Activated B cell treated with CpG ODN at 0.5 μM for 24 hours (primary cell): ENCODE results near the gene PCSK5. TPM values are rescaled to one million over a fixed set of nuclear protein-coding genes. Genes with fewer than 3 reads are reported as not detected.

ENCODE experiments used
- ATAC-seq: fragments of 200-7000 bp; cut with Tn5 transposase; one replicate; pipeline ENCODE4 v1.10.0; 2021; ENCODE audit warnings: low read depth, mild to moderate bottlenecking, moderate library complexity
- CTCF ChIA-PET: fragments of 350-600 bp; sonication (Branson Sonifier 250); formaldehyde crosslinking; loops from one replicate; lab custom pipeline; 2021; ENCODE audit warnings: antibody characterized with exemption; lab: Charles Lee
- POLR2A ChIA-PET: fragments of 350-600 bp; sonication (Branson Sonifier 250); formaldehyde crosslinking; loops from one replicate; lab custom pipeline; 2021; ENCODE audit warnings: antibody characterized with exemption; lab: Charles Lee
- DNase-seq: peaks from one replicate; pipeline ENCODE4 v3.0.0; 2022
- H3K27ac Mint-ChIP-seq: one replicate; pipeline ENCODE4 v1.8.0; 2020; ENCODE audit warnings: mixed read lengths
- H3K27me3 Mint-ChIP-seq: one replicate; pipeline ENCODE4 v1.8.0; 2021; ENCODE audit warnings: mixed read lengths
- H3K36me3 Mint-ChIP-seq: one replicate; pipeline ENCODE4 v1.8.0; 2021; ENCODE audit warnings: low read depth, mixed read lengths
- H3K4me1 Mint-ChIP-seq: one replicate; pipeline ENCODE4 v1.8.0; 2021; ENCODE audit warnings: mixed read lengths
- H3K4me3 Mint-ChIP-seq: one replicate; pipeline ENCODE4 v1.8.0; 2020; ENCODE audit warnings: mild to moderate bottlenecking, mixed read lengths
- H3K9me3 Mint-ChIP-seq: one replicate; pipeline ENCODE4 v1.8.0; 2020; ENCODE audit warnings: mixed read lengths
- CTCF ChIP-seq: fragments of 200-600 bp; IDR thresholded peaks from one replicate; pipeline ENCODE4 v1.8.0; 2022; ENCODE audit warnings: antibody characterized with exemption, mild to moderate bottlenecking
- intact Hi-C: fragments of 100-400 bp; cut with micrococcal nuclease; formaldehyde crosslinking; loops from one replicate; pipeline ENCODE4 v1.15.1; 2024
- total RNA-seq: library from RNA; stranded (reverse); gene quantifications from 2 replicates; pipeline ENCODE4 v1.2.3, GENCODE V29; 2022

Gene PCSK5
- total RNA-seq, 1 donor from 2014 or later: not detected

GRCh38 chr9:75876999-75877640, 13.4 kb upstream of the PCSK5 start:
- H3K36me3 Mint-ChIP-seq: no peaks in the 10 kb centered on the region
- no peak for ATAC-seq
- H3K27ac Mint-ChIP-seq: no peak overlapping the region
- H3K4me3 Mint-ChIP-seq: no peak overlapping the region
- intact Hi-C loops: no loop called here
- ChIA-PET CTCF (no interaction called here), POLR2A (no interaction called here)
- TF ChIP-seq CTCF: no peak
- peaks cover 3% of the 10 kb centered on the region for H3K27me3 Mint-ChIP-seq
- H3K4me1 Mint-ChIP-seq: no peaks in the 10 kb centered on the region
- no peaks in the 10 kb centered on the region for H3K9me3 Mint-ChIP-seq
- DNase-seq: no peak

- H3K27ac Mint-ChIP-seq: no peak overlapping the region
- no peak for ATAC-seq
- ChIA-PET CTCF (no interaction called here), POLR2A (no interaction called here)
- H3K9me3 Mint-ChIP-seq: no peaks in the 10 kb centered on the region
- no peaks in the 10 kb centered on the region for H3K4me1 Mint-ChIP-seq
- H3K27me3 Mint-ChIP-seq: peaks cover 3% of the 10 kb centered on the region
- intact Hi-C loops: no loop called here
- no peak for DNase-seq
- no peak overlapping the region for H3K4me3 Mint-ChIP-seq
- TF ChIP-seq CTCF: no peak
- no peaks in the 10 kb centered on the region for H3K36me3 Mint-ChIP-seq
Observed at GRCh38 chr9:75878488-75878860, 12.0 kb upstream of the PCSK5 start.

- intact Hi-C loops: no loop called here
- no peak overlapping the region for H3K27ac Mint-ChIP-seq
- no peaks in the 10 kb centered on the region for H3K9me3 Mint-ChIP-seq
- no peaks in the 10 kb centered on the region for H3K36me3 Mint-ChIP-seq
- no peak overlapping the region for H3K4me3 Mint-ChIP-seq
- no peak for ATAC-seq
- peaks cover 4% of the 10 kb centered on the region for H3K27me3 Mint-ChIP-seq
- POLR2A ChIA-PET: no interaction called here
- no peak for DNase-seq
- TF ChIP-seq CTCF: no peak
- H3K4me1 Mint-ChIP-seq: no peaks in the 10 kb centered on the region
- CTCF ChIA-PET: no interaction called here
Observed at GRCh38 chr9:75880618-75881017, 9.9 kb upstream of the PCSK5 start.

- Mint-ChIP-seq H3K27me3 (peaks cover 5% of the 10 kb centered on the region), H3K36me3 (no peaks in the 10 kb centered on the region), H3K4me3 (no peak overlapping the region), H3K9me3 (no peaks in the 10 kb centered on the region), H3K27ac (no peak overlapping the region), H3K4me1 (no peaks in the 10 kb centered on the region)
- CTCF ChIA-PET: no interaction called here
- DNase-seq (no peak), ATAC-seq (no peak)
- intact Hi-C loops: no loop called here
- TF ChIP-seq CTCF: no peak
- POLR2A ChIA-PET: no interaction called here
Observed at GRCh38 chr9:75881761-75882160, 8.7 kb upstream of the PCSK5 start.

- TF ChIP-seq CTCF: no peak
- DNase-seq (no peak), ATAC-seq (no peak)
- Mint-ChIP-seq H3K4me1 (peaks cover 15% of the 10 kb centered on the region), H3K4me3 (no peak overlapping the region), H3K27ac (no peak overlapping the region), H3K9me3 (no peaks in the 10 kb centered on the region), H3K36me3 (no peaks in the 10 kb centered on the region), H3K27me3 (peaks cover 26% of the 10 kb centered on the region)
- intact Hi-C loops: no loop called here
- ChIA-PET CTCF (no interaction called here), POLR2A (no interaction called here)
Observed at GRCh38 chr9:75885652-75886051, 4.8 kb upstream of the PCSK5 start.
